ENCODE measurements around the gene CDX1. TPM values are rescaled to one million over a fixed set of nuclear protein-coding genes. Genes with fewer than 3 reads are reported as not detected.

Gene CDX1
- total RNA-seq, 1 experiment from 2014 or later: not detected

GRCh38 chr5:150190987-150191386 lies 24.4 kb downstream of the CDX1 start:
- H3K9me2 ChIP-seq (replicated peaks; ENCODE audit: low read length): no peaks in the 10 kb centered on the region
- POLR2A ChIA-PET (ENCODE audit: unreplicated experiment): no interaction called here
- no peak overlapping the region for H3K9ac ChIP-seq (ENCODE audit: low read length)
- intact Hi-C loops (cut with micrococcal nuclease): no loop called here
- H3K4me1 ChIP-seq (ENCODE audit: insufficient read depth, low read length): no peaks in the 10 kb centered on the region
- H3K36me3 ChIP-seq (ENCODE audit: low read depth, low read length): no peaks in the 10 kb centered on the region
- ATAC-seq (no peak), DNase-seq (no peak)
- H3K27me3 ChIP-seq (ENCODE audit: low read length): peaks cover 35% of the 10 kb centered on the region
- no peaks in the 10 kb centered on the region for H3F3A ChIP-seq (ENCODE audit: low read length, unreplicated experiment)
- TF ChIP-seq EZH2 (IDR thresholded peaks at IDR 0.05; ENCODE audit: low read length, unreplicated experiment): no peak
- TF ChIP-seq EZH2phosphoT487 (IDR thresholded peaks at IDR 0.05; ENCODE audit: borderline replicate concordance, low read length): no peak
- TF ChIP-seq CTCF (conservative IDR thresholded peaks at IDR 0.05; ENCODE audit: low read depth, low read length): no peak
- no peaks in the 10 kb centered on the region for H4K20me1 ChIP-seq (ENCODE audit: low read length)
- no peak overlapping the region for H3K4me3 ChIP-seq (ENCODE audit: low read length)
- H3K79me2 ChIP-seq (ENCODE audit: low read length): no peaks in the 10 kb centered on the region
- no peaks in the 10 kb centered on the region for H3K9me3 ChIP-seq (ENCODE audit: low read length)
- no peak overlapping the region for H3K27ac ChIP-seq (ENCODE audit: low read length)
- BruUV-seq (replicated peaks): no TSS peak
- no peak overlapping the region for H2AFZ ChIP-seq (ENCODE audit: low read length)
- H3K4me2 ChIP-seq (ENCODE audit: low read length): no peak overlapping the region
- CTCF ChIA-PET: no interaction called here

- peaks cover 35% of the 10 kb centered on the region for H3K27me3 ChIP-seq (ENCODE audit: low read length)
- H3K27ac ChIP-seq (ENCODE audit: low read length): no peak overlapping the region
- no peaks in the 10 kb centered on the region for H3F3A ChIP-seq (ENCODE audit: low read length, unreplicated experiment)
- H3K79me2 ChIP-seq (ENCODE audit: low read length): no peaks in the 10 kb centered on the region
- BruUV-seq (replicated peaks): no TSS peak
- no peaks in the 10 kb centered on the region for H3K4me1 ChIP-seq (ENCODE audit: insufficient read depth, low read length)
- H3K4me2 ChIP-seq (ENCODE audit: low read length): no peak overlapping the region
- intact Hi-C loops (cut with micrococcal nuclease): no loop called here
- CTCF ChIA-PET: no interaction called here
- no peaks in the 10 kb centered on the region for H3K9me3 ChIP-seq (ENCODE audit: low read length)
- POLR2A ChIA-PET (ENCODE audit: unreplicated experiment): no interaction called here
- DNase-seq: no peak
- H3K36me3 ChIP-seq (ENCODE audit: low read depth, low read length): no peaks in the 10 kb centered on the region
- no peak for TF ChIP-seq EZH2phosphoT487 (IDR thresholded peaks at IDR 0.05; ENCODE audit: borderline replicate concordance, low read length)
- no peak for TF ChIP-seq EZH2 (IDR thresholded peaks at IDR 0.05; ENCODE audit: low read length, unreplicated experiment)
- no peak for TF ChIP-seq CTCF (conservative IDR thresholded peaks at IDR 0.05; ENCODE audit: low read depth, low read length)
- no peak overlapping the region for H3K4me3 ChIP-seq (ENCODE audit: low read length)
- H3K9ac ChIP-seq (ENCODE audit: low read length): no peak overlapping the region
- ATAC-seq: no peak
- no peak overlapping the region for H2AFZ ChIP-seq (ENCODE audit: low read length)
- no peaks in the 10 kb centered on the region for H3K9me2 ChIP-seq (replicated peaks; ENCODE audit: low read length)
- no peaks in the 10 kb centered on the region for H4K20me1 ChIP-seq (ENCODE audit: low read length)
Observed at GRCh38 chr5:150192462-150192861, 25.9 kb downstream of the CDX1 start.

- intact Hi-C loops (cut with micrococcal nuclease): no loop called here
- Histone ChIP-seq H3F3A (ENCODE audit: low read length, unreplicated experiment) (no peaks in the 10 kb centered on the region), H3K79me2 (ENCODE audit: low read length) (no peaks in the 10 kb centered on the region), H3K4me1 (ENCODE audit: insufficient read depth, low read length) (no peaks in the 10 kb centered on the region), H2AFZ (ENCODE audit: low read length) (no peak overlapping the region), H3K27ac (ENCODE audit: low read length) (no peak overlapping the region), H3K36me3 (ENCODE audit: low read depth, low read length) (no peaks in the 10 kb centered on the region), H3K27me3 (ENCODE audit: low read length) (peaks cover 27% of the 10 kb centered on the region), H3K9me2 (replicated peaks; ENCODE audit: low read length) (no peaks in the 10 kb centered on the region), H3K4me2 (ENCODE audit: low read length) (no peak overlapping the region), H3K9ac (ENCODE audit: low read length) (no peak overlapping the region), H3K4me3 (ENCODE audit: low read length) (no peak overlapping the region), H4K20me1 (ENCODE audit: low read length) (no peaks in the 10 kb centered on the region), H3K9me3 (ENCODE audit: low read length) (no peaks in the 10 kb centered on the region)
- POLR2A ChIA-PET (ENCODE audit: unreplicated experiment): no interaction called here
- CTCF ChIA-PET: no interaction called here
- no peak for ATAC-seq
- BruUV-seq (replicated peaks): no TSS peak
- DNase-seq: no peak
- TF ChIP-seq CTCF (conservative IDR thresholded peaks at IDR 0.05; ENCODE audit: low read depth, low read length) (no peak), EZH2phosphoT487 (IDR thresholded peaks at IDR 0.05; ENCODE audit: borderline replicate concordance, low read length) (no peak), EZH2 (IDR thresholded peaks at IDR 0.05; ENCODE audit: low read length, unreplicated experiment) (no peak)
Observed at GRCh38 chr5:150195736-150196485, 29.3 kb downstream of the CDX1 start.
